ENCODE data around the gene TMEM61.

GRCh38 chr1:54997711-54997986 is 17.2 kb downstream of the TMEM61 start:
- TF ChIP-seq POLR2AphosphoS5 (IDR thresholded peaks at IDR 0.05) (no peak), POLR2A (IDR thresholded peaks at IDR 0.05) (no peak)
- TF ChIP-seq, protein P1, sequence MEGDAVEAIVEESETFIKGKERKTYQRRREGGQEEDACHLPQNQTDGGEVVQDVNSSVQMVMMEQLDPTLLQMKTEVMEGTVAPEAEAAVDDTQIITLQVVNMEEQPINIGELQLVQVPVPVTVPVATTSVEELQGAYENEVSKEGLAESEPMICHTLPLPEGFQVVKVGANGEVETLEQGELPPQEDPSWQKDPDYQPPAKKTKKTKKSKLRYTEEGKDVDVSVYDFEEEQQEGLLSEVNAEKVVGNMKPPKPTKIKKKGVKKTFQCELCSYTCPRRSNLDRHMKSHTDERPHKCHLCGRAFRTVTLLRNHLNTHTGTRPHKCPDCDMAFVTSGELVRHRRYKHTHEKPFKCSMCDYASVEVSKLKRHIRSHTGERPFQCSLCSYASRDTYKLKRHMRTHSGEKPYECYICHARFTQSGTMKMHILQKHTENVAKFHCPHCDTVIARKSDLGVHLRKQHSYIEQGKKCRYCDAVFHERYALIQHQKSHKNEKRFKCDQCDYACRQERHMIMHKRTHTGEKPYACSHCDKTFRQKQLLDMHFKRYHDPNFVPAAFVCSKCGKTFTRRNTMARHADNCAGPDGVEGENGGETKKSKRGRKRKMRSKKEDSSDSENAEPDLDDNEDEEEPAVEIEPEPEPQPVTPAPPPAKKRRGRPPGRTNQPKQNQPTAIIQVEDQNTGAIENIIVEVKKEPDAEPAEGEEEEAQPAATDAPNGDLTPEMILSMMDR (IDR thresholded peaks at IDR 0.05): no peak
